GM12872 (cell line): Measurements from ENCODE around the gene PAX3.

ENCODE experiments used
- TF ChIP-seq, protein P1 (sequence below): IDR thresholded peaks from 3 replicates; pipeline ENCODE4 v1.5.1; 2011; ENCODE audit warnings: low read depth, mild to moderate bottlenecking, low read length, moderate library complexity; ENCODE audit not compliant: insufficient read depth

PAX3 gene

DNA sequence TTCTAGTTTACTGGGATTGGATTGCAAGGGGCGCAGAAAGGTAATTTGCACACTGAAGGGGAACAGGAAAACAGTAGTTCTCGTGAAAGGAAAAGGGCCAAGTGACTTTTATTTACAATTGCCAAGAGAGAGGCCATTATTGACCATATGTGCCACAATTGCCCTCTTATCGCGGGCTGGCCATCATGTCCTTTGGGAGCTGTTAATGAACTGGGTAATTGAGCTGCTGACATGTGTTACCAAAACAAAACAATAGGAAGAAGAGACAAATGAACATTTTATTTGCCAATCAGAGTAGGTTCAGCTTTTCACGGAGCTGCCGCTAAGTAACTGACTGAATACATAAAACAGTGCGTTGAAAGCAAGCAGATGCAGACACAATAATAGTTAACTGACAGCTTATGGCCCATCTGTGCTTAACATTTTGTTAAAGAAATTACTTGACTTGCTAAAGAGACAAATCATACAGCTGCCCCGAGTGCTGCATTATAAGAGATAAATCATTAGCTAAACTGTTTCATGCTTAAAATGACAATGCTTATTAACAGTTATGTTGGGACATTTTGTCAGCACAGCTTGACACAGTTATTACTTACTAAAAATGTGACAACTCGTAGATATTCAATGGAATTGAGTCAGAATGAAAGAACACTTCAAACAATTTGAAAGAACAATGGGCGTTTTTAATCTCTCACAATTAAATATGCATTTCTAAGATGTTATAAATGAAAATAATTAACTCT is 57.5 kb downstream of the PAX3 start:
- TF ChIP-seq, protein P1, sequence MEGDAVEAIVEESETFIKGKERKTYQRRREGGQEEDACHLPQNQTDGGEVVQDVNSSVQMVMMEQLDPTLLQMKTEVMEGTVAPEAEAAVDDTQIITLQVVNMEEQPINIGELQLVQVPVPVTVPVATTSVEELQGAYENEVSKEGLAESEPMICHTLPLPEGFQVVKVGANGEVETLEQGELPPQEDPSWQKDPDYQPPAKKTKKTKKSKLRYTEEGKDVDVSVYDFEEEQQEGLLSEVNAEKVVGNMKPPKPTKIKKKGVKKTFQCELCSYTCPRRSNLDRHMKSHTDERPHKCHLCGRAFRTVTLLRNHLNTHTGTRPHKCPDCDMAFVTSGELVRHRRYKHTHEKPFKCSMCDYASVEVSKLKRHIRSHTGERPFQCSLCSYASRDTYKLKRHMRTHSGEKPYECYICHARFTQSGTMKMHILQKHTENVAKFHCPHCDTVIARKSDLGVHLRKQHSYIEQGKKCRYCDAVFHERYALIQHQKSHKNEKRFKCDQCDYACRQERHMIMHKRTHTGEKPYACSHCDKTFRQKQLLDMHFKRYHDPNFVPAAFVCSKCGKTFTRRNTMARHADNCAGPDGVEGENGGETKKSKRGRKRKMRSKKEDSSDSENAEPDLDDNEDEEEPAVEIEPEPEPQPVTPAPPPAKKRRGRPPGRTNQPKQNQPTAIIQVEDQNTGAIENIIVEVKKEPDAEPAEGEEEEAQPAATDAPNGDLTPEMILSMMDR, result no peak

DNA sequence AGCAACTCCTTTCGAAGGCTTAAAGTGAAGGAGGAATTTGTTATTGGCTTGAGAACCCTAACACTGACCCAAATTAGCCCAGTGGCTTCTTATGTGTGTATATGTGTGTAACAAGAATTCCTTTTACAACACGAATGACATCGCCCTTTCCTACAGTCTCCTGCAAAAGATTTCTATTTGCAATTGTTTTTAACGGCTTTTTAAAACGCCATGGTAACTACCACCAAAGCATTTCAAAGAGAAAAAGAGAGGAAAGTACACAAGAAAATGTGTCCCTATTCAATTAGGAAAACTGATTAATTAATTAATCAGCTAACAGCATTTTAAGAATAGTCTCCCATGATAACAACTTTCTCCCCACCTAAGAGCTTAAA is 58.1 kb downstream of the PAX3 start:
- TF ChIP-seq, protein P1, result no peak

DNA sequence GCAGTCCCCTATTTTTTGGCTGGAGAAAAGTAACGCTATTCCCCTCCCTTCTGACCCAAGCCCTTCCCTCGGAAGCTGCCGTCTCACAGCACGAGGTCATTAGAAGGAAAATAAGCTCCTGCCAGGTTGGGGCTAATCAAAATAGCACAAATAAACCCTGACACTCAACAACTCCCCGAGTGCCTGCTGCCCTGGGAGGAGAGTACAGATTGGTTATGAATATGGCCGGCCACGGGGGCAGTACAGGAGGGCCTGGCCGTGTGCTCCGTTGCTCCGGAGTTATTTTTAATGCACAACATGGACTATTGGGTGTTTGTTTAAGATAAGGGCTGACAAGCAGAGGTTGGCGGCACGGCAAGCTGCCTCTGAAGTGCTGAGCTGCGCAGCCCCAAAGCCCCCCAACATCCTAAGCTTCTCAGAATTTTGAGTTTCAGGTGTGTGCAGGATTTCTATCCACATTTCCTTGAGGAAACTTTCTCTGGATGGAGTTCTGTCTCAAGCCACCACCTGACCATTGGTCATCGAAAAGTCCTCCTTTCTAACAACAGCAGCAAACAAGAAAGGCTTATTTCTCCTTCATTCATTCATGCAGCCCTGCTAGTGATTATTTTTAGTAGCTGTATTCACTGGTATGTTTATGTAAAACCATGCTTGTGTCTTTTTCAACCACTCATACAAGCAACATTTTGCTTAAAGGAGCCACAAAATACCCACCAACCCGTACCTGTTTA is 58.7 kb downstream of the PAX3 start:
- TF ChIP-seq, protein P1, result no peak

DNA sequence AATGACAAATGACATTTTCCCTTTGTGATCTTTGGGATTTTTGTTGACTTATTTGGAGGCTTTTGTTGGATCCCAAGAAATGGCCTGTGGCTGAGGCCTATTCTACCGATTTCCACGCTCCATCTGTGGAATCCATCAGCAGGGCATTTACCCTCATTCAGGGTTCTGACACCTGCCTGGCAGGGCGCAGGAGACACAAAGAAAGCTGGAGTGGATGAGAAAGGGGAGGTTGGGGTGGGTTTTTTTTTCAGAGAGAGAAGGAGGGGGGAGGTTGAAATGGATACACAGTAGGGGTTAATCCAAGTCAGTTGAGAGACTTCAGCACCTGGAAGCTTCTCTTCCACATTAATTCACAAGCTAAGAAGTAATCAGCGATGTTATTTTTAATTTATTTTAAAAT is 59.7 kb downstream of the PAX3 start:
- TF ChIP-seq, protein P1, result no peak

DNA sequence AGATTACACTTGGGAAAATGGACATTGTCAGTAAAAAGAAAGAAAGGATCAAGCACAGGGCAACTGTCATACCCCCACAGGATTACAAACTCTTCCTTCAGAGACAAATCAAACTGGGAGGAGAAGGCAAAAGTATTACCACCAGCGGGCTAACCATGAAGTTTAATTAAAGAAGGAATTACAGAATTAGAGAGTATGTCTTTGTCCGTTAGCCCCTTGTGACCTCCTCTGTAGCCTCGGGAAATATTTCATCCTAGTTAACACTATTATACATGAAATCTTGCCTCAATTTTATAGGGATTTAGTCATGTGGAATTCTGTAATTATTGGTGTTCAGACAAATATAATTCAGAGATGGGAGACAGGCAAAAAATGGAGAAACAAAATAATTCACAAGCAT is 60.7 kb downstream of the PAX3 start:
- TF ChIP-seq, protein P1, result no peak

DNA sequence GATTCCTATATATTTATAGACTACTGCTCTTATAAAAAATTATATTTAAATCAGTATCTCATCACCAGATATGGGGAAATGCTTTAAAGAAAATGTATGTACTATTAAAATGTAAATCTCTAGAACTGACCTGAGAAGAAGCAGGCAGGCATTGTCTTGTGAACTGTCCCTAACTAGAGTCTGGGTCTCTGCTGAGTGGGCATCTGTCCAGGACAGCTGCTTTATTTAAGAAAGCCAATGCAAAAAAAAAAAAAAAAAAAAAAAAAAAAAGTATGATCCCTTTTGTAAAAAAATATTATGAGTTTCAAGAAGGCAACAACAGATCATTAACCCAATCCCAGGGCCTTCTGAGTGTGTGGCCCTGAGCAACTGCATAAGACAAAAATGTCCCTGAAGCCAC is 66.0 kb downstream of the PAX3 start:
- TF ChIP-seq, protein P1, result no peak

DNA sequence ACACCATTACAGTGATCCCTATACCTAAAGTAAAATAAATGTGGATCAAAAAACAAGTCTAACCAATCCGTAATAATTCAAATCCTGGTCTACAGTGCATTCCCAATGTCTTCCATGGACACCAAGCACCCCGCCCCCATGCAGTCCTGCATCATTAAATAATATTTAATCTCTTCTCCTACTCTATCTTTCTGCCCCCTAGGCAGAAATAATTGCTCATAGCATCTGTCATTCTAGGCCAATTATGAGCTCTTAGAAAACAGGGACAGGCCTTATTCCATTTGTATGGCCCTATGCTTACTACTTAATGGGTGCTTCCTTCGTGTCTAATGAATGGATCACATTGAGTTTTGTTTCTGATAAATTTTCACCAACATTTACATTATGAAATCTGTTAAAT is 66.4 kb downstream of the PAX3 start:
- TF ChIP-seq, protein P1, result no peak
